KOPT-K1 (cell line): ENCODE measurements around the gene SRF.

ENCODE experiments used
- H3K27ac ChIP-seq: fragments of 200-600 bp; sonication (generic); 2 replicates; pipeline ENCODE4 v1.5.1; 2016; ENCODE audit warnings: antibody characterized with exemption, mild to moderate bottlenecking, low read depth, low read length; ENCODE audit not compliant: poor library complexity, severe bottlenecking
- H3K36me3 ChIP-seq: fragments of 200-600 bp; sonication (generic); 2 replicates; pipeline ENCODE4 v1.5.1; 2017; ENCODE audit warnings: antibody characterized with exemption, mild to moderate bottlenecking, low read length, moderate library complexity; ENCODE audit not compliant: insufficient read depth
- H3K9me3 ChIP-seq: fragments of 200-600 bp; sonication (generic); 2 replicates; pipeline ENCODE4 v1.5.1; 2017; ENCODE audit warnings: antibody characterized with exemption, low read length, mild to moderate bottlenecking; ENCODE audit not compliant: insufficient read depth, poor library complexity, severe bottlenecking

The SRF gene

GRCh38 chr6:43229803-43230620, 58.9 kb downstream of the SRF start:
- Histone ChIP-seq H3K27ac (no peak overlapping the region), H3K9me3 (no peaks in the 10 kb centered on the region), H3K36me3 (peaks cover 11% of the 10 kb centered on the region; the same call in 1 of the 2 replicates)

GRCh38 chr6:43231053-43231452, 60.0 kb downstream of the SRF start:
- no peak overlapping the region for H3K27ac ChIP-seq
- no peaks in the 10 kb centered on the region for H3K9me3 ChIP-seq
- peaks cover 2% of the 10 kb centered on the region; the same call in 1 of the 2 replicates for H3K36me3 ChIP-seq
